ENCODE data around the gene STK10.
"Not testable (repeated sequence)": the region's sequence is repeated elsewhere in the genome, so short reads cannot be mapped to it uniquely, and the experiment has no call there.

The STK10 gene

GRCh38 chr5:172219296-172219695 is 31.3 kb upstream of the STK10 start:
- no peak for DNase-seq (ENCODE audit: low read depth, low spot score)
- Histone ChIP-seq H3K4me3 (no peak overlapping the region), H3K9me3 (ENCODE audit: low read depth, low read length) (no peaks in the 10 kb centered on the region), H3K27ac (no peak overlapping the region), H3K9ac (ENCODE audit: insufficient read length) (no peak overlapping the region), H3K36me3 (ENCODE audit: insufficient read depth, low read length) (peaks cover 81% of the 10 kb centered on the region)
- TF ChIP-seq FOXP2 (optimal IDR thresholded peaks at IDR 0.05; ENCODE audit: control extremely low read depth, extremely low read length, insufficient read depth) (no peak), POLR2AphosphoS5 (IDR thresholded peaks at IDR 0.05; ENCODE audit: borderline replicate concordance, low read depth, low read length) (no peak)

GRCh38 chr5:172216345-172216744 is 28.3 kb upstream of the STK10 start:
- H3K9ac ChIP-seq (ENCODE audit: insufficient read length), result no peak overlapping the region
- no peak overlapping the region for H3K27ac ChIP-seq
- TF ChIP-seq POLR2AphosphoS5 (IDR thresholded peaks at IDR 0.05; ENCODE audit: borderline replicate concordance, low read depth, low read length) (no peak), FOXP2 (optimal IDR thresholded peaks at IDR 0.05; ENCODE audit: control extremely low read depth, extremely low read length, insufficient read depth) (no peak), EZH2 (IDR thresholded peaks at IDR 0.05) (no peak)
- no peak for DNase-seq (ENCODE audit: low read depth, low spot score)
- H3K4me3 ChIP-seq, result no peak overlapping the region
- H3K36me3 ChIP-seq (ENCODE audit: insufficient read depth, low read length), result peaks cover 73% of the 10 kb centered on the region
- H3K9me3 ChIP-seq (ENCODE audit: low read depth, low read length), result no peaks in the 10 kb centered on the region

GRCh38 chr5:172213126-172213525 is 25.1 kb upstream of the STK10 start:
- no peaks in the 10 kb centered on the region for H3K9me3 ChIP-seq (ENCODE audit: low read depth, low read length)
- TF ChIP-seq EZH2 (IDR thresholded peaks at IDR 0.05), result no peak
- TF ChIP-seq POLR2AphosphoS5 (IDR thresholded peaks at IDR 0.05; ENCODE audit: borderline replicate concordance, low read depth, low read length), result no peak
- TF ChIP-seq FOXP2 (optimal IDR thresholded peaks at IDR 0.05; ENCODE audit: control extremely low read depth, extremely low read length, insufficient read depth), result no peak
- peaks cover 60% of the 10 kb centered on the region for H3K36me3 ChIP-seq (ENCODE audit: insufficient read depth, low read length)
- H3K27ac ChIP-seq, result no peak overlapping the region
- H3K9ac ChIP-seq (ENCODE audit: insufficient read length), result no peak overlapping the region
- no peak for DNase-seq (ENCODE audit: low read depth, low spot score)
- H3K4me3 ChIP-seq, result no peak overlapping the region

- Histone ChIP-seq H3K9me3 (ENCODE audit: low read depth, low read length) (no peaks in the 10 kb centered on the region), H3K27ac (no peak overlapping the region), H3K4me3 (no peak overlapping the region), H3K36me3 (ENCODE audit: insufficient read depth, low read length) (peaks cover 52% of the 10 kb centered on the region), H3K9ac (ENCODE audit: insufficient read length) (no peak overlapping the region)
- TF ChIP-seq POLR2AphosphoS5 (IDR thresholded peaks at IDR 0.05; ENCODE audit: borderline replicate concordance, low read depth, low read length) (no peak), FOXP2 (optimal IDR thresholded peaks at IDR 0.05; ENCODE audit: control extremely low read depth, extremely low read length, insufficient read depth) (no peak), EZH2 (IDR thresholded peaks at IDR 0.05) (no peak)
- DNase-seq (ENCODE audit: low read depth, low spot score), result no peak
Measured at GRCh38 chr5:172211676-172212075, 23.7 kb upstream of the STK10 start.

GRCh38 chr5:172209714-172210113 is 21.7 kb upstream of the STK10 start:
- DNase-seq (ENCODE audit: low read depth, low spot score), result no peak
- H3K4me3 ChIP-seq, result no peak overlapping the region
- no peaks in the 10 kb centered on the region for H3K9me3 ChIP-seq (ENCODE audit: low read depth, low read length)
- no peak overlapping the region for H3K27ac ChIP-seq
- no peak overlapping the region for H3K9ac ChIP-seq (ENCODE audit: insufficient read length)
- TF ChIP-seq EZH2 (IDR thresholded peaks at IDR 0.05) (no peak), FOXP2 (optimal IDR thresholded peaks at IDR 0.05; ENCODE audit: control extremely low read depth, extremely low read length, insufficient read depth) (no peak), POLR2AphosphoS5 (IDR thresholded peaks at IDR 0.05; ENCODE audit: borderline replicate concordance, low read depth, low read length) (no peak)
- peaks cover 38% of the 10 kb centered on the region for H3K36me3 ChIP-seq (ENCODE audit: insufficient read depth, low read length)

GRCh38 chr5:172207511-172207910 is 19.5 kb upstream of the STK10 start:
- no peak overlapping the region for H3K9ac ChIP-seq (ENCODE audit: insufficient read length)
- H3K27ac ChIP-seq, result no peak overlapping the region
- H3K9me3 ChIP-seq (ENCODE audit: low read depth, low read length), result no peaks in the 10 kb centered on the region
- TF ChIP-seq EZH2 (IDR thresholded peaks at IDR 0.05) (no peak), POLR2AphosphoS5 (IDR thresholded peaks at IDR 0.05; ENCODE audit: borderline replicate concordance, low read depth, low read length) (no peak), FOXP2 (optimal IDR thresholded peaks at IDR 0.05; ENCODE audit: control extremely low read depth, extremely low read length, insufficient read depth) (no peak)
- DNase-seq (ENCODE audit: low read depth, low spot score), result no peak
- H3K4me3 ChIP-seq, result no peak overlapping the region
- H3K36me3 ChIP-seq (ENCODE audit: insufficient read depth, low read length), result peaks cover 28% of the 10 kb centered on the region

- not testable (repeated sequence) for H3K9me3 ChIP-seq (ENCODE audit: low read depth, low read length); H3K27ac ChIP-seq; DNase-seq (ENCODE audit: low read depth, low spot score); H3K4me3 ChIP-seq; H3K9ac ChIP-seq (ENCODE audit: insufficient read length)
- H3K36me3 ChIP-seq (ENCODE audit: insufficient read depth, low read length), result peaks cover 16% of the 10 kb centered on the region
Measured at GRCh38 chr5:172205984-172206383, 18.0 kb upstream of the STK10 start.

- no peak overlapping the region for H3K27ac ChIP-seq
- no peak overlapping the region for H3K4me3 ChIP-seq
- H3K9me3 ChIP-seq (ENCODE audit: low read depth, low read length), result no peaks in the 10 kb centered on the region
- no peak overlapping the region for H3K9ac ChIP-seq (ENCODE audit: insufficient read length)
- no peak for TF ChIP-seq FOXP2 (optimal IDR thresholded peaks at IDR 0.05; ENCODE audit: control extremely low read depth, extremely low read length, insufficient read depth)
- TF ChIP-seq POLR2AphosphoS5 (IDR thresholded peaks at IDR 0.05; ENCODE audit: borderline replicate concordance, low read depth, low read length), result no peak
- no peak for TF ChIP-seq EZH2 (IDR thresholded peaks at IDR 0.05)
- no peak for DNase-seq (ENCODE audit: low read depth, low spot score)
- no peaks in the 10 kb centered on the region for H3K36me3 ChIP-seq (ENCODE audit: insufficient read depth, low read length)
Measured at GRCh38 chr5:172200476-172200875, 12.5 kb upstream of the STK10 start.

GRCh38 chr5:172199446-172199845 is 11.4 kb upstream of the STK10 start:
- no peaks in the 10 kb centered on the region for H3K9me3 ChIP-seq (ENCODE audit: low read depth, low read length)
- H3K36me3 ChIP-seq (ENCODE audit: insufficient read depth, low read length), result no peaks in the 10 kb centered on the region
- H3K4me3 ChIP-seq, result no peak overlapping the region

GRCh38 chr5:172197775-172198174 is 9.8 kb upstream of the STK10 start:
- H3K27ac ChIP-seq; H3K4me3 ChIP-seq; H3K9me3 ChIP-seq (ENCODE audit: low read depth, low read length); H3K9ac ChIP-seq (ENCODE audit: insufficient read length); H3K36me3 ChIP-seq (ENCODE audit: insufficient read depth, low read length); DNase-seq (ENCODE audit: low read depth, low spot score): not testable (repeated sequence)

More at GRCh38 chr5:172199446-172199845, 11.4 kb upstream of the STK10 start:
- TF ChIP-seq POLR2AphosphoS5 (IDR thresholded peaks at IDR 0.05; ENCODE audit: borderline replicate concordance, low read depth, low read length) (no peak), EZH2 (IDR thresholded peaks at IDR 0.05) (no peak), FOXP2 (optimal IDR thresholded peaks at IDR 0.05; ENCODE audit: control extremely low read depth, extremely low read length, insufficient read depth) (no peak)
- Histone ChIP-seq H3K27ac (no peak overlapping the region), H3K9ac (ENCODE audit: insufficient read length) (no peak overlapping the region)
- no peak for DNase-seq (ENCODE audit: low read depth, low spot score)

All from SK-N-MC (cell line).